ENCODE data around the gene ATP8A2. TPM values are rescaled to one million over a fixed set of nuclear protein-coding genes. Genes with fewer than 3 reads are reported as not detected.

ATP8A2 gene
- total and polyA plus RNA-seq, 10 of the 15 experiments (the other 5 are each of a cell fraction or from before 2014, with no cell fraction given) = 0.01 to 0.04 (median 0.04) TPM; not detected in 7

DNA sequence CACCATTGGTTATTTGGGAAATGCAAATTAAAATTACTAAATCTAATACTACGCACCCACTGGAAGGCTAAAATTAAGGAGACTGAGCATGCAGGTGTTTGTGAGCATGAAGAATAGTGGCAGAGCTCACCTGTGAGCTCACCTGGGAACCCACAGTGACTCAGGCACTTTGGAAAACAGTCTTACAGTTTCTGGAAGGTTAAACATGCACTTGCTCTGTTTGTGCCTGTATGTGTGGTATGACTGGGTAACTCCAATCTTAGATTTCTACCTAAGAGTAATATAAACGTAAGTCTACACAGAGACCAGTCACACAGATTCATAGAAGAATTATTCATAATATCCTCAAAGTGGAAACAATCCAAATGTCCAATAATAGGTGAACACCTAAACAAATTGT, 318.8 kb downstream of the ATP8A2 start:
- Histone ChIP-seq H3K9ac (ENCODE audit: control insufficient read depth, insufficient read depth, low read length) (no peak overlapping the region), H3K9me3 (replicated peaks; ENCODE audit: control insufficient read depth, insufficient read depth, low read length) (no peaks in the 10 kb centered on the region), H3K36me3 (ENCODE audit: control insufficient read depth in 2 of 2, insufficient read depth in 2 of 2, low read length in 1 of 2) (no peaks in the 10 kb centered on the region), H2AFZ (ENCODE audit: control insufficient read depth, low read depth, low read length) (no peak overlapping the region), H3K4me1 (ENCODE audit: control insufficient read depth, insufficient read depth, low read length) (no peaks in the 10 kb centered on the region), H3K4me2 (ENCODE audit: control insufficient read depth, insufficient read depth) (no peak overlapping the region), H3K4me3 (no peak overlapping the region), H3K27ac (ENCODE audit: control insufficient read depth, insufficient read depth) (no peak overlapping the region), H3K27me3 (replicated peaks in 1 of 2; ENCODE audit: control insufficient read depth in 2 of 2, insufficient read depth in 2 of 2, low read length in 1 of 2) (no peaks in the 10 kb centered on the region), H4K20me1 (ENCODE audit: control insufficient read depth, insufficient read depth) (no peaks in the 10 kb centered on the region), H3K79me2 (ENCODE audit: control insufficient read depth, insufficient read depth, low read length) (no peaks in the 10 kb centered on the region)
- ChIA-PET CTCF (no interaction called here), POLR2A (no interaction called here), RAD21 (ENCODE audit: unreplicated experiment) (no interaction called here), SMC1A (ENCODE audit: uncharacterized antibody, unreplicated experiment) (no interaction called here)
- no TSS peak for BruUV-seq (replicated peaks)
- DNase-seq (ENCODE audit: low read depth, low spot score) = no peak
- ATAC-seq = no peak
- in situ Hi-C loops (cut with MboI) = no loop called here
- TF ChIP-seq, protein P1, sequence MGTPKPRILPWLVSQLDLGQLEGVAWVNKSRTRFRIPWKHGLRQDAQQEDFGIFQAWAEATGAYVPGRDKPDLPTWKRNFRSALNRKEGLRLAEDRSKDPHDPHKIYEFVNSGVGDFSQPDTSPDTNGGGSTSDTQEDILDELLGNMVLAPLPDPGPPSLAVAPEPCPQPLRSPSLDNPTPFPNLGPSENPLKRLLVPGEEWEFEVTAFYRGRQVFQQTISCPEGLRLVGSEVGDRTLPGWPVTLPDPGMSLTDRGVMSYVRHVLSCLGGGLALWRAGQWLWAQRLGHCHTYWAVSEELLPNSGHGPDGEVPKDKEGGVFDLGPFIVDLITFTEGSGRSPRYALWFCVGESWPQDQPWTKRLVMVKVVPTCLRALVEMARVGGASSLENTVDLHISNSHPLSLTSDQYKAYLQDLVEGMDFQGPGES (IDR thresholded peaks at IDR 0.05) = no peak
- TF ChIP-seq PAX8 (IDR thresholded peaks at IDR 0.05) (no peak), ZSCAN29 (IDR thresholded peaks at IDR 0.05) (no peak), BMI1 (IDR thresholded peaks at IDR 0.05; ENCODE audit: borderline replicate concordance) (no peak), POLR2A (IDR thresholded peaks at IDR 0.05; ENCODE audit: low read depth, low read length) (no peak), ZBED1 (IDR thresholded peaks at IDR 0.05; ENCODE audit: borderline replicate concordance) (no peak), NRF1 (conservative IDR thresholded peaks at IDR 0.05; ENCODE audit: low read depth, low read length) (no peak), CHD4 (IDR thresholded peaks at IDR 0.05) (no peak), RAD51 (IDR thresholded peaks at IDR 0.05) (no peak), ATF7 (IDR thresholded peaks at IDR 0.05; ENCODE audit: low read depth) (no peak)
- TF ChIP-seq, protein P2, sequence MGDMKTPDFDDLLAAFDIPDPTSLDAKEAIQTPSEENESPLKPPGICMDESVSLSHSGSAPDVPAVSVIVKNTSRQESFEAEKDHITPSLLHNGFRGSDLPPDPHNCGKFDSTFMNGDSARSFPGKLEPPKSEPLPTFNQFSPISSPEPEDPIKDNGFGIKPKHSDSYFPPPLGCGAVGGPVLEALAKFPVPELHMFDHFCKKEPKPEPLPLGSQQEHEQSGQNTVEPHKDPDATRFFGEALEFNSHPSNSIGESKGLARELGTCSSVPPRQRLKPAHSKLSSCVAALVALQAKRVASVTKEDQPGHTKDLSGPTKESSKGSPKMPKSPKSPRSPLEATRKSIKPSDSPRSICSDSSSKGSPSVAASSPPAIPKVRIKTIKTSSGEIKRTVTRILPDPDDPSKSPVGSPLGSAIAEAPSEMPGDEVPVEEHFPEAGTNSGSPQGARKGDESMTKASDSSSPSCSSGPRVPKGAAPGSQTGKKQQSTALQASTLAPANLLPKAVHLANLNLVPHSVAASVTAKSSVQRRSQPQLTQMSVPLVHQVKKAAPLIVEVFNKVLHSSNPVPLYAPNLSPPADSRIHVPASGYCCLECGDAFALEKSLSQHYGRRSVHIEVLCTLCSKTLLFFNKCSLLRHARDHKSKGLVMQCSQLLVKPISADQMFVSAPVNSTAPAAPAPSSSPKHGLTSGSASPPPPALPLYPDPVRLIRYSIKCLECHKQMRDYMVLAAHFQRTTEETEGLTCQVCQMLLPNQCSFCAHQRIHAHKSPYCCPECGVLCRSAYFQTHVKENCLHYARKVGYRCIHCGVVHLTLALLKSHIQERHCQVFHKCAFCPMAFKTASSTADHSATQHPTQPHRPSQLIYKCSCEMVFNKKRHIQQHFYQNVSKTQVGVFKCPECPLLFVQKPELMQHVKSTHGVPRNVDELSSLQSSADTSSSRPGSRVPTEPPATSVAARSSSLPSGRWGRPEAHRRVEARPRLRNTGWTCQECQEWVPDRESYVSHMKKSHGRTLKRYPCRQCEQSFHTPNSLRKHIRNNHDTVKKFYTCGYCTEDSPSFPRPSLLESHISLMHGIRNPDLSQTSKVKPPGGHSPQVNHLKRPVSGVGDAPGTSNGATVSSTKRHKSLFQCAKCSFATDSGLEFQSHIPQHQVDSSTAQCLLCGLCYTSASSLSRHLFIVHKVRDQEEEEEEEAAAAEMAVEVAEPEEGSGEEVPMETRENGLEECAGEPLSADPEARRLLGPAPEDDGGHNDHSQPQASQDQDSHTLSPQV (IDR thresholded peaks at IDR 0.05) = no peak
- TF ChIP-seq, protein P3, sequence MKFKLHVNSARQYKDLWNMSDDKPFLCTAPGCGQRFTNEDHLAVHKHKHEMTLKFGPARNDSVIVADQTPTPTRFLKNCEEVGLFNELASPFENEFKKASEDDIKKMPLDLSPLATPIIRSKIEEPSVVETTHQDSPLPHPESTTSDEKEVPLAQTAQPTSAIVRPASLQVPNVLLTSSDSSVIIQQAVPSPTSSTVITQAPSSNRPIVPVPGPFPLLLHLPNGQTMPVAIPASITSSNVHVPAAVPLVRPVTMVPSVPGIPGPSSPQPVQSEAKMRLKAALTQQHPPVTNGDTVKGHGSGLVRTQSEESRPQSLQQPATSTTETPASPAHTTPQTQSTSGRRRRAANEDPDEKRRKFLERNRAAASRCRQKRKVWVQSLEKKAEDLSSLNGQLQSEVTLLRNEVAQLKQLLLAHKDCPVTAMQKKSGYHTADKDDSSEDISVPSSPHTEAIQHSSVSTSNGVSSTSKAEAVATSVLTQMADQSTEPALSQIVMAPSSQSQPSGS (IDR thresholded peaks at IDR 0.05; ENCODE audit: low read length) = no peak
- 24% methylated on average over 2 of the region's 2 CpGs for WGBS (ENCODE audit: insufficient coverage, insufficient replicate concordance, low lambda C conversion rate, missing lambda C conversion rate)
- intact Hi-C loops (cut with micrococcal nuclease; ENCODE audit: unreplicated experiment) = no loop called here
- FAIRE-seq = no peak

Data from GM12878 (cell line).